ENCODE data around the gene ZFYVE16.
"Not testable (repeated sequence)": the region's sequence is repeated elsewhere in the genome, so short reads cannot be mapped to it uniquely, and the experiment has no call there.

The ZFYVE16 gene

DNA sequence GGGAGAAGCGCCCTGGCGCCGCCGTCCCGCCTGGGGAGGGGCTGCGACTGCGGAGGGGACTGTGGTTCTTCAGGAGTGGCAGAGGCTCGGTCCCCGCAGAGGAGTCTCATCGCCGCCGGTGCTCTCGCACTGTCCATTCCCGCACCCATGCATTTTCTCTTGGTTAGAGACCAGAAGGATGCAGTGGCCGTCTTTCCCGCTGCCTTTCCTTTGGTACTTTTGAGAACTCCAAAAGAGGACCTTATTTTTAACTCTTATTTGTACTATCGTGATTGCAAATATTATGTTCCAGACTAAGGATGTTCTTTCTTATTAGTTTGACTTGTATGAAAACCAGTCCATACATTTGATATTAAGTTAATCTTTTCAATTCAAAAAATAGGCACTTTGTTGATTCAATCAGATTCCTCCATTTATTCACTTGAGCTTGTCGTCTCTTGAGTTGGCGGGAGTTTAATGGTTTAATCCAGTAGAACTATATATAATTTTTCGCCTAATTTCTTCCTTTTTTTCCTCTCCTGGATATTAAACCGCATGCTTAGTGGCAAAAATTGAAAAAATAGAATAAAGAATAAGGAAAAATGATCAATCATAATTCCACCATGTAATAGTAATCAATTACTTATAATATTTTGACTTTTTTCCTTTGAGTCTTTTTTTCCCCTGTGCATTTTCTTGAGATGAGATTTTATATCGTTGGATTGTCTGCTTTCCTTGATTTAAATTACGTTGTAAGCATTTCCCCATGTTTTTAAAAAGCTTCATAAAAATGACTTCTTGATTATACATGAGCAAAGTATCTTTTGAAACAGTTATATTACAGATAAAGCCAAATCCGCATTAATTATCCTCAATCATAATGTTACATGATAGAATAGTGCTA is 861 bp downstream of the ZFYVE16 start:
- intact Hi-C loops (cut with DNase I): loop anchor here (5.0 to 10.0 kb wide), 5 partner anchors 36 to 896 kb away; partner anchors contain the start of genes FAM151B, SERINC5 and ZCCHC9
- DNase-seq: peak in 8 of 10 donors; percentile 51 to 95 (median 68)

- intact Hi-C loops (cut with DNase I): loop anchor here (5.0 to 10.0 kb wide), 5 partner anchors 37 to 895 kb away; partner anchors contain the start of genes FAM151B, SERINC5 and ZCCHC9
- DNase-seq: no peak
Measured at GRCh38 chr5:80409367-80409966, 1.6 kb downstream of the ZFYVE16 start.

- DNase-seq: no peak
- intact Hi-C loops (cut with DNase I): no loop called here
Measured at GRCh38 chr5:80411589-80412219, 3.8 kb downstream of the ZFYVE16 start.

- intact Hi-C loops (cut with DNase I): no loop called here
- DNase-seq: no peak
Measured at GRCh38 chr5:80414113-80414512, 6.2 kb downstream of the ZFYVE16 start.

DNA sequence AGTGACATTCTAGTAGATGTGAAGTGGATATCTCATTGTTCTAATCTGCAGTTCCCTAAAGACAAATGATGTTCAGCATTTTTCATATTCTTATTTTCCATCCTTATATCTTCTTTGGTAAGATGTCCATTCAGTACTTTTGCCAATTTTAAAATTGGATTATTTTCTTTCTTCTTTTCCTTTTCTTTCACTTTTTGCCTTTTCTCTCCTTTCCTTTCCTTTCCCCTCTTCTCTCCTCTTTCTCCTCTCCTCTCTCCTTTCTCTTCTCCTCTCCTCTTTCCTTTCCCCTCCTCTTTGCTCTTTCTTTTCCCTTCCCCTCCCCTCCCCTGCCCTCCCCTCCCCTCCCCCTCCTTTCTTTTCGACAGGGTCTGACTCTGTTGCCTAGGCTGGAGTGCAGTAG is 10.1 kb downstream of the ZFYVE16 start:
- DNase-seq: no peak
- intact Hi-C loops (cut with DNase I): no loop called here

DNA sequence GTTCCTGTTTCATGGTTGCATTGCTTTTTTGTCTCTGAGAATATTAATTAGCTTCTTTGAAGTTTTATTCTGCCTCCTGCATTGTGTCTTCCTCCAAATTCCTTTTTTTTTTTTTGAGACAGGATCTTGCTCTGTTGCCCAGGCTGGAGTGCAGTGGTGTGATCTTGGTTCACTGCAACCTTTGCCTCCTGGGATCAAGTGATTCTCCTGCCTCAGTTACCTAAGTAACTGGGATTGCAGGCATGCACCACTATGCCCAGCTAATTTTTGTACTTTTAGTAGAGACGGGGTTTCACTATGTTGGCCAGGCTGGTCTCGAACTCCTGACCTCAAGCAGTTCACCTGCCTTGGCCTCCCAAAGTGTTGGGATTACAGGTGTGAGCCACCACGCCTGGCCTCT is 16.5 kb downstream of the ZFYVE16 start:
- intact Hi-C loops (cut with DNase I); DNase-seq: not testable (repeated sequence)

DNA sequence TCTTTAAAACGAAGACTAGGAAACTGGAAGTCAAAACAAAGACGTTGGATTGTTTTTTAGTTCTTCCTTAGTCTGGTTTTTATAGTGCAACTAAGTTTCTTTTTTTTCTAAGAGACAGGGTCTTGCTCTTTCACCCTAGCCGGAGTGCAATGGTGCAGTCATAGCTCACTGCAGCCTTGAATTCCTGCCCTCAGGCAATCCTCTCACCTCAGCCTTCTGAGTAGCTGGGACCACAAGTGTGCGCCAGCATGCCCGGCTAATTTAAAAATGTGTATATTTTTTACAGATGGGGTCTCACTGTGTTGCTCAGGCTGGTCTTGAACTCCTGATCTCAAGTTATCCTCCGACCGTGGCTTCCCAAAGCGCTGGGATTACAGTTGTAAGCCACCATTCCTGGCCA is 27.6 kb downstream of the ZFYVE16 start:
- intact Hi-C loops (cut with DNase I): no loop called here
- DNase-seq: no peak

DNA sequence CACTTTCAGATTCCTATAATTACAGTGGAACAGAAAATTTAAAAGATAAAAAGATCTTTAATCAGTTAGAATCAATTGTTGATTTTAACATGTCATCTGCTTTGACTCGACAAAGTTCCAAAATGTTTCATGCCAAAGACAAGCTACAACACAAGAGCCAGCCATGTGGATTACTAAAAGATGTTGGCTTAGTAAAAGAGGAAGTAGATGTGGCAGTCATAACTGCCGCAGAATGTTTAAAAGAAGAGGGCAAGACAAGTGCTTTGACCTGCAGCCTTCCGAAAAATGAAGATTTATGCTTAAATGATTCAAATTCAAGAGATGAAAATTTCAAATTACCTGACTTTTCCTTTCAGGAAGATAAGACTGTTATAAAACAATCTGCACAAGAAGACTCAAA is 29.5 kb downstream of the ZFYVE16 start:
- intact Hi-C loops (cut with DNase I): no loop called here
- no peak for DNase-seq

DNA sequence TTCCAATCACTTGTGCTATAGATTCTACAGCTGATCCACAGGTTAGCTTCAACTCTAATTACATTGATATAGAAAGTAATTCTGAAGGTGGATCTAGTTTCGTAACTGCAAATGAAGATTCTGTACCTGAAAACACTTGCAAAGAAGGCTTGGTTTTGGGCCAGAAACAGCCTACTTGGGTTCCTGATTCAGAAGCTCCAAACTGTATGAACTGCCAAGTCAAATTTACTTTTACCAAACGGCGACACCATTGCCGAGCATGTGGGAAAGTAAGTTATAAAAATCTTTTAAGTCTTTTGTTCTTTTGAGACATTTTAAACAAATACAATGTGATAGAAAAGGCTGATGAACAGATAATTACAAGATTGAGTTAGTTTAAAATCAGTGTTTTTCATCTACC is 30.9 kb downstream of the ZFYVE16 start:
- intact Hi-C loops (cut with DNase I): no loop called here
- DNase-seq: no peak

DNA sequence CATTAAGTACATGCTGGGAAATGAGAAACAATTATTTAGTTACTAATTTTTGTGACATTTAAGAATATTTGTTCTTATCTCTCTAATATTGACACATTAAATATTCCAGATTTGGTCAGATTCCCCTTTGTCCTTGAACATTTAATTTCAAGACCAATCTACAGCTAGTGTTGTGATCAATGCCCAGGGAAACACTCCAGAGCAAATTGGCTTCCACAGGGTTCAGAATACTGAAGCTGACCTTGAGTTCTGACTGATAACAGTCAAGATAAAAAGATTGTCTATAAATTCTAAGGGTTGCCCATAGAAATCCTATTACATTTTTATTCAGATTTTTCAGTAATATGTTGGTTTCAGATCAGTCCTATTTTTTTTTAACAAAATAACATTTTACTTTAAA is 31.3 kb downstream of the ZFYVE16 start:
- intact Hi-C loops (cut with DNase I): no loop called here
- DNase-seq: no peak

- intact Hi-C loops (cut with DNase I): no loop called here
- DNase-seq: no peak
Measured at GRCh38 chr5:80442742-80443141, 34.9 kb downstream of the ZFYVE16 start.

DNA sequence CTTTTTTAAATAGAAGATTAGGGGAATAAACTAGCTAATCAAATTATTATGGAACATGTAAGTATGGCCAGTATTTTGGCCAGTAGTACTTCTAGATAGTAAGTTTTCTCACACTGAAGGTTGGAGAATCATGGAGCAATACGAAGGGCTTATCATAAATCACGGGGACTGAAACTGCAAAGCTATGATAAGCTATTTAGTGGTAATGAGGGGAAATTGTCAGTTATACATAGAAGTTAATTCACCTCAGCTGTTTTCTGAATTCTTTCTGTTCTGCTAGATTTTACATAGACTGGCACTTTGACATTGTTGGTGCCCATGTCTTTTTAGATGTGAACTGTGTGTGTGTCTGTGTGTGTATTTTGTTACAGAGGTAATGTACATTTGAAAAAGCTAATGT is 45.5 kb downstream of the ZFYVE16 start:
- DNase-seq: no peak
- intact Hi-C loops (cut with DNase I): no loop called here

- intact Hi-C loops (cut with DNase I): no loop called here
Measured at GRCh38 chr5:80463269-80463668, 55.4 kb downstream of the ZFYVE16 start.

DNA sequence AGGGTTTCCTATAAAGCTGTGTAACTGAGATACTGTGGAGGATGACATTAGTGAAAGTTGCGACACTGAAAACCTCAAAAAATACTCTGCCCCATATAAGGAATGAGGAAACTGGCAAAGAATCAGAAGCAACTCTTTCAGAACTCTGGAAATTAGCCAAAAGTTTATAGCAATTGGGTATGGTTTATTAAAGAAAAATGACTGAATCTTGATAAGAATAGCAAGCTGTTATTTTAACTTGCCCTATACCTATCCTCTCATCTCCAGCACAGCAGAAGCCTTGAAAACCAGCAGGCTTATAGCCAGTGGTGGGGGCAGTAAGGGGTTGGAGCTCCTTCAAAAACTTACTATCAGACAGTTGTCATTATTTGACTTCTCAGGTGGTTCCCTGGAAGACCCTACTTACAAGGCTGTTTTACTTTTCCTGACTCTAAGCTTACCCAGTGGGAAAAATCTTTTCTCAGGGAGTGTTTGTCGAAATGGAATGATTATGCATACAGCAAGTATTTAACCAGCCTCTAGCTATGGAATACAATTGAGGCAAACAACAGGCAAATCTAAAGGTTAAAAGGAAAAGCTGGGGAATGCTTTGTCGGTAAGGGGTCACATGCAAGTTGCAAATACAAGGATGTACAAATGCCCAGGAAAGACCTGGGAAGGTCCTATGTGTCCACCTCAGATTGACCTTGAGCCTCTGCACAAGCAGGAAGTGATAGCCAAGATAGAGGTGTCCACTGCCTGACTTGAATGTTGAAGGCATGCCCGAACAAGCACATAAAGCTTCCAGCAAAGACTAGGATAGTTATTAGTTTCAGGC is 59.0 kb downstream of the ZFYVE16 start:
- intact Hi-C loops (cut with DNase I): no loop called here

More at GRCh38 chr5:80463269-80463668, 55.4 kb downstream of the ZFYVE16 start:
- no peak for DNase-seq

DNA sequence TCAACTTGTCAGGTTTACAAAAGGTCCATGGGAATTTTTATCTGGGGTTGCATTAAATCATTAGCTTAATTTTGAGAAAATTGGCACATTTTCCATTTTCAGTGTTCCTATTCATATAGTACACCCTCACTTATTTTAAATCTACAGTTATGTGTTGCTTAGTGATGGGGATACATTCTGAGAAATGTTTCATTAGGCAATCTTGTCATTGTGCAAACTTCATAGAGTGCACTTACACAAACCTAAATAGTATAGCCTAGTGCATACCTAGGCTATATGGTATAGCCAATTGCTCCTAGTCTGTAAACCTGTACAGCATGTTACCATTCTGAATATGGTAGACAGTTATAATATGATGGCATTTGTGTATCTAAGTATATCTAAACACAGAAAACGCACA is 60.3 kb downstream of the ZFYVE16 start:
- no peak for DNase-seq
- intact Hi-C loops (cut with DNase I): no loop called here

More for the DNA sequence above, 59.0 kb downstream of the ZFYVE16 start:
- DNase-seq: no peak

- intact Hi-C loops (cut with DNase I); DNase-seq: not testable (repeated sequence)
Measured at GRCh38 chr5:80470631-80471030, 62.8 kb downstream of the ZFYVE16 start.

DNA sequence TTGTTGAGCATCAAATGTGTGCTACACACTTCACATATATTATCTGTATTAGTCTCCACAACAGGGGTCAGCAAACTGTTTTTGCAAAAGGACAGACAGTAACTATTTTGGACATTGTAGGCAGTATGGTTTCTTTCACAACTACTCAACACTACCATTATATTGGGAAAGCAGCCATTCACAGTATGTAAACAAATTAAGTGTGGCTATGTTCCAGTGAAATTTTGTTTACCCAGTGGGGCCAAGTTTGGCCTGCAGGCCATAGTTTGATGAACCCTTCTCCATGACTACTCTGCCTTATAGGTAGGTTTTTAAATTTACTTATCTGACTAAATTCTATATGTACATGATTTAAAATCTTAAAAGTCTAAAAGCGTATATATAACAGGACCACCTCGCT is 67.1 kb downstream of the ZFYVE16 start:
- no peak for DNase-seq
- intact Hi-C loops (cut with DNase I): no loop called here

DNA sequence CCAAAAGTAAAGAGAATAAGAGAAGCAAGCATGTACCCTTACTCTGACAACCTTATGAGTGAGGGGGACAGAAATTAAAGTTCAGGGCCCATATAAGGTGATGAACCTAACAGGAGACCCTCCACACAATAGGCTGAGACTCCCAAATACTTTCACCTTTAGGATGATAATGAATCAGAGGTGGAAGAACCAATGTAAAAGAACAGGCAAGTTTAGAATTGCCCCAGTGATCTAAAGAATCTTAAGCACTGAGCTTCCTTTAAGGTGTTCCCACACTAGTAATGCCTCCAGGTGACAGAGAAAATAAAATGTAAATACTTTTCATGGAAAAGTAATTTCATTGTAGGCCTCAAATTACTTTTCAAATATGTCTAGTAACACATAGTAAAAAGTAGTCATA is 71.8 kb downstream of the ZFYVE16 start:
- DNase-seq: no peak
- intact Hi-C loops (cut with DNase I): loop anchor here (10.0 kb wide), 2 partner anchors 75 to 225 kb away; partner anchors contain the start of genes SERINC5 and ZFYVE16

GRCh38 chr5:80480354-80480753 is 72.5 kb downstream of the ZFYVE16 start:
- DNase-seq: no peak
- intact Hi-C loops (cut with DNase I): loop anchor here (10.0 kb wide), 2 partner anchors 76 to 226 kb away; partner anchors contain the start of genes SERINC5 and ZFYVE16
